Measurements from ENCODE around the gene GRIA4.

GRCh38 chr11:105857728-105858127 is 247.9 kb downstream of the GRIA4 start:
- TF ChIP-seq, protein P1, sequence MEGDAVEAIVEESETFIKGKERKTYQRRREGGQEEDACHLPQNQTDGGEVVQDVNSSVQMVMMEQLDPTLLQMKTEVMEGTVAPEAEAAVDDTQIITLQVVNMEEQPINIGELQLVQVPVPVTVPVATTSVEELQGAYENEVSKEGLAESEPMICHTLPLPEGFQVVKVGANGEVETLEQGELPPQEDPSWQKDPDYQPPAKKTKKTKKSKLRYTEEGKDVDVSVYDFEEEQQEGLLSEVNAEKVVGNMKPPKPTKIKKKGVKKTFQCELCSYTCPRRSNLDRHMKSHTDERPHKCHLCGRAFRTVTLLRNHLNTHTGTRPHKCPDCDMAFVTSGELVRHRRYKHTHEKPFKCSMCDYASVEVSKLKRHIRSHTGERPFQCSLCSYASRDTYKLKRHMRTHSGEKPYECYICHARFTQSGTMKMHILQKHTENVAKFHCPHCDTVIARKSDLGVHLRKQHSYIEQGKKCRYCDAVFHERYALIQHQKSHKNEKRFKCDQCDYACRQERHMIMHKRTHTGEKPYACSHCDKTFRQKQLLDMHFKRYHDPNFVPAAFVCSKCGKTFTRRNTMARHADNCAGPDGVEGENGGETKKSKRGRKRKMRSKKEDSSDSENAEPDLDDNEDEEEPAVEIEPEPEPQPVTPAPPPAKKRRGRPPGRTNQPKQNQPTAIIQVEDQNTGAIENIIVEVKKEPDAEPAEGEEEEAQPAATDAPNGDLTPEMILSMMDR (conservative IDR thresholded peaks at IDR 0.05): no peak
- TF ChIP-seq EZH2 (IDR thresholded peaks at IDR 0.05; ENCODE audit: low read depth): no peak
